ENCODE data around the gene VTI1B. TPM values are rescaled to one million over a fixed set of nuclear protein-coding genes. Genes with fewer than 3 reads are reported as not detected.
A peak's percentile ranks its signal among the peaks of the same experiment; 100 is the strongest.
"Not testable (repeated sequence)": the region's sequence is repeated elsewhere in the genome, so short reads cannot be mapped to it uniquely, and the experiment has no call there.

The VTI1B gene, protein sequence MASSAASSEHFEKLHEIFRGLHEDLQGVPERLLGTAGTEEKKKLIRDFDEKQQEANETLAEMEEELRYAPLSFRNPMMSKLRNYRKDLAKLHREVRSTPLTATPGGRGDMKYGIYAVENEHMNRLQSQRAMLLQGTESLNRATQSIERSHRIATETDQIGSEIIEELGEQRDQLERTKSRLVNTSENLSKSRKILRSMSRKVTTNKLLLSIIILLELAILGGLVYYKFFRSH
- total RNA-seq: 70.0 and 98.3 TPM in 2 replicates

DNA sequence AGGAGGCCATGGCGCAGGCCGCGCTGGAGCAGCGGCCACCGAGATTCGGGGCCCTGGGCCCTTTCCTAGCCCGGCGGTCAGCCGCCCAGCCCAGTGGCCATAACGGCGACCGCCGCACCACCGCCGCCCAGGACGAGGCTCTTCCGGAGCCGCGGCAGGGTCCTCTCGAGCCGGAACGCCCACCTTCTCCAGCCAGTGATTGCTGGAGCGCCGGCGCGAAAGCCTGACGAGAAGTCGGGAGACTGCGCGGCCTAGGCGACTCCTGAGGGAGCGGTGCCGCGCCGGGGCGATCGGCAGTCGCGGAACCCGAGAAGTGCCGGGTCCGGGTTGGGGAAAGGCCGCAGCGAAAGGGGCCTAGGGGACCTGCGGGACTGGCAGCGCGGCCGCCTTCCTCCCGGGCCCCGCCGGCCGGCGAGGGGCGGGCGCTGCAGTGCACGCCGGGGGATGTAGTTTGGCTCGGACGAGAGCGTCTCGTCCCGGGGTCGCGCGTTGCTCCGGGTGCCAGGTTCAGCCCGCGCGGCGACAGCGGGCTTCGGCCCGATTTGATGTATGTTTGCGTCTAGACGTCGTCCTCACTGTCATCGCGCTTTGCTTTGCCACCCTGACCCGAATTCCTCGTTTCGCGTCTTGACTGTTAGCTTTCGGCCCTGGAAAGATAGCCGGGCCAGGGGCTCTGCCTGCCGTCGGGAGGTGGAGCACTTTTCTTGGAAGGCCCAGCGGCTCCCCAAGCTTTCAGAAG lies at the start of gene VTI1B:
Gene VTI1B, minus strand, starts transcription at position 153 of the 739 bp plus-strand sequence. Its CDS starts 143 bp downstream, at position 10.
- peak; percentile 44 for DNase-seq (ENCODE audit: low read depth)

DNA sequence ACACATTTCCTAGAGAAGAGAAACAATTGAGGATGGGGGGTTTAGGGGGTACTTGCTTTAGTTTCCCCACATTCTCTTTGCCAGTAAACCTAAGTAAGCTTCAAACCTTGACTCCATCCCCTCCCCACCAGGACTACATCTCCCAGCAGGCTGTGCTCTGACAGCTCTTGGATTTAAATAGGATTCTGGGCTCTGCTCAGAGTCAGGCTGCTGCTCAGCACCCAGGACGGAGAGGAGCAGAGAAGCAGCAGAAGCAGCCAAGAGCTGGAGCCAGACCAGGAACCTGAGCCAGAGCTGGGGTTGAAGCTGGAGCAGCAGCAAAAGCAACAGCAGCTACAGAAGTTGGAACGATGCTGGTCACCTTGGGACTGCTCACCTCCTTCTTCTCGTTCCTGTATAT lies 47.9 kb upstream of the VTI1B start:
- DNase-seq (ENCODE audit: low read depth): no peak

DNA sequence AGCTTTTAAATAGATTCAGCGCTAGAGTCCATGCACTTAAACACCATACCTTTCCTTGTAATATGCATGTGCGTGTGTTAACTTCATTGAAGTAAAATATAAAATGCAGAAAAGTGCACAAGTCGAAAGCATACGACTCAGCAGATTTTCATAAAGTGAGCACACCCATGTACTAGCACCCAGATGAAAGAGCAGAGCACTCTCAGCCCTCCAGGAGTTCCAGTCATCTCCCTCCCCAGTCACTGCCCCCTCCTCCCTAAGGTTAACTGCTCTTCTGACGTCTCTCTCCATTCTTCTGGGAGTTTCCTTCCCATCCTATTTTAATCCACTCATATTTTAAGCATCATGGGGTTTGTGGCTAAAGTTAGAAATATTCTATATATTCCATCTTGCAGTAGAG lies 47.4 kb upstream of the VTI1B start:
- no peak for DNase-seq (ENCODE audit: low read depth)

DNA sequence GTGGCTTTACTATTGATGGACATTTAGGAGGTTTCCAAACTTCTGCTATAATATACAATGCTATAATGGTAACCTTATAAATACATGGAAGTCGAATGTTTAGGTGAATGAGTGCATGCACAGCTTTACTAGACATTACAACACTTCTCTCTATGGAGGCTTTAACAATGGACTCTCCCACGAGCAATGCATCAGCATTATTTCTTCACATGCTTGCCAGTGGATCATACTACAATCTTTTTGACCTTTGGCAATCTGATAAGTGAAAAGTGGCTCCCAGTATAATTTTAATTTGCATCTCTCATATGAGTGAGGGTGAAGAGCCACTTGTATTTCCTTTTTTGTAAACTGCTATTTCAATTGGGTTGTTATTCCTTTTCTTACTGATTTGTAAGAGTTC lies 45.4 kb upstream of the VTI1B start:
- DNase-seq (ENCODE audit: low read depth): no peak

DNA sequence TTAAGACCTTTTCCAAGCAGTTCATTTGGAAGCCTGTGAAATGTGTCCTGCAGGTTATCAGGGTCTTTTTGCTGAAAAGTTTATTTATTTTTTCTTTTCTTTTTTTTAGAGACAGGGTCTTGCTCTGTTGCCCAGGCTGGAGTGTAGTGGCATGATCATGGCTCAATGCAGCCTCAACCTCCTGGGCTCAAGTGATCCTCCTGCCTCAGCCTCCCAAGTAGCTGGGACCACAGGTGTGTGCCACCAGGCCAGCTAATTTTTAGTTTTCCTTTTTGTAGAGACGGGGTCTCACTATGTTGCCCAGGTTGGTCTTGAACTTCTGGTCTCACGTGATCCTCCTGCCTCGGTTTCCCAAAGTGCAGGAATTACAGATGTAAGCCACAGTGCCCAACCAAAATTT lies 45.0 kb upstream of the VTI1B start:
- not testable (repeated sequence) for DNase-seq (ENCODE audit: low read depth)

DNA sequence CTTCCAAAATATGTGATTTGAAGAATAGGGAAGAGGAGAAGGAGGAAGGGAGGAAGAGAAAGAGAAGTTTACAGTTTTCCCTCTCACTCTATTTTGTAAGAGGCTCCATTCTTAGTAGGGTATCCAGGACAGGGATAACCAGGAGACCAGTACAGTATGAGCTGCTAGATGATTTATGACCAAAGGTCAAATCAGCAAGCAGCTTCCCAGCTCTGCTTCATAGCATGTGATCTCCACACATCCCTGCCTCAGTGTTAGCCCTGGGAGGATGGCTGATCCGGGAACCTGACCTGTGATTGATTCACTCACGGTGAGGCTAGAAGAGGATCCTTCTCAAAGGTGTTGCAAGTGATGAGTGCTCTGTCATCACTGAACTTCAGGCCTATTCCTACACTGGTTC lies 43.8 kb upstream of the VTI1B start:
- no peak for DNase-seq (ENCODE audit: low read depth)

DNA sequence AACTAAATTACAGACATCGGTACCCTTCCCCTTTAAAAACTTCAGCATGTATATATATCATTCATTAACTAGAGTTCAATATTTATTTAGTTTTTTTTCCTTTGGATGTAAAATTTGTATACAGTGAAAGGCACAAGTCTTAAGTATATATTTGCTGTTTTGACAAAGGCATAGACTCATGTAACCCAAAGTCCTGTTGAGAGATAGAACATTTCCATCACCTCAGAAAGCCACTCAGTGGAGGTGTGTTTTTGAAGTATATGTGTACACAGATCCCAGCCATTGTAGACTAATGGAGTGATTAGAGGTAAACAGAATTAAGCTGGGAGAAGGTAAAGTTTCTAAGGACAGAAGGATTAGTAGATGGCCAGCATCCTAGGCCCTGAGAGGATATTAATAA lies 42.6 kb upstream of the VTI1B start:
- no peak for DNase-seq (ENCODE audit: low read depth)

DNA sequence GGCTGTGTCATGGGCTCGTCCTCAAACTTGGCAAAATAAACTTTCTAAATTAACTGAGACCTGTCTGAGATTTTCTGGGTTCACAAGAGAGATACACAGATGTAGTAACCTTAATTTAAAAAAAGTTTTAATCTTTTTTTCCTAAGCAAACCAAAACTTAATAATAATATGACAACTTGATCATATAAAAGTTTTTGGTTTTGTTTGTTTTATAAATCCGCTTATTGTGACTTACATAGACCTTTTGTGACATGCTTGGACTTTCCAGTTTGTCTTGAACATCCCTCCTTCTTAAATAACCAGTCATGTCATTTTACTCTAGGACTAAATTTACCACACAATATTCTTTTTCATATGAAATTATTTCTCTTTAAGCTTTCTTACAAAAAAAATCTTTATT lies 35.8 kb upstream of the VTI1B start:
- DNase-seq (ENCODE audit: low read depth): no peak

DNA sequence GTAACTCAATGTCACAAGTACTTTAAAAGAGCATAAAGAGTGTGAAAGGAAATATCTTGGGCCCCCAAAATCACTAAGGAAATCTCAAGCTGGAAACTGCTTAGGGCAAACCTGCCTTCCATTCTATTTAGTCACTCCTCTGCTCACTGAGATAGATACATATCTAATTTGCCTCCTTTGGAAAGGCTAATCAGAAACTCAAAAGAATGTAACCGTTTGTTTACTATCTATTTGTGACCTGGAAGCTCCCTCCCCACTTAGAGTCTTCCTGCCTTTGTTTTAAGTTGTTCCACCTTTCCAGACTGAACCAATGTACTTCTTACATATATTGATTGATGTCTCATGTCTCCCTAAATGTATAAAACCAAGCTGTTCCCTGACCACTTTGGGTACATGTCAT lies 35.4 kb upstream of the VTI1B start:
- not testable (repeated sequence) for DNase-seq (ENCODE audit: low read depth)

DNA sequence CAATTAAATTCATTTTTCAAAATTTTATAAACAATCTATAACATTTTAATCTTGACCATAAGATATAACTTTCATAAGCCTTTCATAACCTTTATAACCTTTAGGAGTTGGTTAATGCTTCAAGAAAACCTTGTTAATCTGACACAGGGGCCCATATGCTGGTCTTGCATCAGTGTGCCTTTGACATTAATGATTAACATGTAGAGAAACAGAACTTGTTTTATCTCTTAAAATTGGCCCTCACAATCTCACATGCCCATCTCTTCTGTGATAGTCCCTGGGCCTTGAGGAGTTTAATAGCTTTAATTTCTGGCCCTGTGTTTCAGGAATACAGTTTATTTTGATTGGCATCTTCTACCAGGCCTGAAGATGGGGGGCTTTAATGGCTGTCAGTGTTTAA lies 34.9 kb upstream of the VTI1B start:
- not testable (repeated sequence) for DNase-seq (ENCODE audit: low read depth)

DNA sequence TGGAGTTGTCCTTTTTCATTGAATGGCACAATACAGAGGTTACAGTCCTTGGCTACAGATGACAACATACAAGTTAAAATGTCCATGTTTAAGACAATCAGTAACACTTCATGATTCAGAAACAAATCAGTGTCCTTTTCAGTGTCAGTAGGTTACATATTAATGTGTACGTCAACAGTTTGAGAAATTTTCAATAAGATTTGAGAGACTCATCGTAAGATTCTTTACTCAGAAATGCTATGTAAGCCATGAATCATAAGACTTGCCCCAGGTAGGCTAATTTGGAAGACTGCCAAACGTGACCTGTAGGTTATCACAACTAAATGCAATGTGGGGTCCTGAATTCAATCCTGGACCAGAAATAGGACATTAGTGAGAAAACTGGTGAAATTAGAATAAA lies 30.8 kb upstream of the VTI1B start:
- peak; percentile 41 for DNase-seq (ENCODE audit: low read depth)

DNA sequence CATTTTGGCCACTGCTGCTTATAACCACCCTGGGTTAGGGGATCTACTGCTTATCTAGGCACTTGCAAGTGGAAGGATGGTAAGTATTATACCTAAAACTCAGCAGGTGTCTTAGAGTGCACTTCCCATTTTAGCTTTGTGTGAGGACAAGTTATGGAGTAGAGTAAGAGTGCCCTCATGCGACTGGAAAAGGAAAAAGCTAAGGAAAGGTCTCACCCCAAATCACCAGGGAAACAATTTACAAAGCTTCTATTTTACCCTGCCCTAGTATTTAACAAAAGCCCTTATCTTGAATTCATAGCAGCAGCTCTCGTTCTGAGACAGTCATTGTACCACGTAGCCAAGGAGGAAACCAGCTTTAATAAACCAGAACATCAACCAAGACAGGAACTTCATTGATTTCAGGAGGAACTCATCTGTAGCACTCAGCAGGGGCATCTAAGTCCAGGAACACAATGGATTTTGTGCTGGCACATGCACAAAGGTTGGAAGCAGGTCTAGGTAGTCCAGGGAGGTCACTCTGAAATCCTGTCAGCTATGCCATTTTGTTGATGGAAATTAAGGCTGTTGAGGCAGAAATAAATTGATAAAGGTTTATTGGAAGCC lies 30.2 kb upstream of the VTI1B start:
- DNase-seq (ENCODE audit: low read depth): peak; percentile 65

DNA sequence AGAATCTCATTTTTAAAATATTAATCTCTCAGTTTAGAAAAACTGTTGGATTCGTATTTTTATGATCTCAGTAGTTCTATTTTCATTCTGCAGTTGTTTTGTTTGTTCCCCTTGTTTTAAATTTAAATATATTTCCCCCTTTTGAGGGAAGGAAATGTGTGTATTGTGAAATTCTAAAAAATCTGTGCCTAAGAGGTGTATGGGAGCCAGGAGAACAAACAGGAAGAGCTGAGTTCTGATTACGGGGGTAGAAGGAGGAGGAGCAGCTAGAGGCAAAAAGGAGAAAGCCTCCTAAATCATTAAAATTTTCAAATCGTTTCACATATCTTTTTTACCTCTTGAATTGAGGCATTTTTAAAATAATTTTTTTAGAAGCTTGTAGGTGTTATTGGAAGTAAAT lies 29.6 kb upstream of the VTI1B start:
- no peak for DNase-seq (ENCODE audit: low read depth)

DNA sequence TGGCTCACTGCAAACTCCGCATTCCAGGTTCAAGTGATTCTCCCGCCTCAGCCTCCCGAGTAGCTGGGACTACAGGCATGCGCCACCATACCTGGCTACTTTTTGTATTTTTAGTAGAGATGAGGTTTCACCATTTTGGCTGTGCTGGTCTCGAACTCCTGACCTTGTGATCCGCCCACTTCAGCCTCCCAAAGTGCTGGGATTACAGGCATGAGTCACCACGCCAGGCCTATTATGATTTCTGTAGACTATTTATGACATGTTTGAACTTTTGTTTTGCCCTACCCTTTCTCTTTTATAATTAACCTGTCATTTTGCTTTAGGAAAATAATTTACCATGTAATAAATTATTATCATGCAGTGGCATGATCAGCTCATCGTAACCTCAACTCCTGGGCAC lies 27.1 kb upstream of the VTI1B start, which contains the start of gene RDH12:
Gene RDH12, plus strand, starts transcription at position 395 of the 400 bp plus-strand sequence. CDS start 20,757 bp downstream, outside the sequence.
- not testable (repeated sequence) for DNase-seq (ENCODE audit: low read depth)

DNA sequence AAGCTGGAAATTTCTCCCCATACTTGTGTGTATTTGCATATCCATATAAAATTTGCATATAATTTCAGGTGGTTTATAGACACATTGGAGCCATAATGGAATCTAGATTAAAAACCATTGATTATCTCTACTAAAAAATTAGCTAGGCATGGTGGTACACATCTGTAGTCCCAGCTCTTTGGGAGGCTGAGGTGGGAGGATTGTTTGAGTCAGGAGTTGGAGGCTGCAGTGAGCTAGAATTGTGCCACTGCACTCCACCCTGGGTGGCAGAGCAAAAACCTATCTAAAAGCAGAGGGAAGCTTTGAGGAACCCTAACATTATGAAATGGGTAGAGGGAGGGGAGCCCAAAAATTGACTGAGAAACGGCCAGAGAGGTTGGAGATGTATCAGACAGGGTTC lies 23.7 kb upstream of the VTI1B start:
- no peak for DNase-seq (ENCODE audit: low read depth)

DNA sequence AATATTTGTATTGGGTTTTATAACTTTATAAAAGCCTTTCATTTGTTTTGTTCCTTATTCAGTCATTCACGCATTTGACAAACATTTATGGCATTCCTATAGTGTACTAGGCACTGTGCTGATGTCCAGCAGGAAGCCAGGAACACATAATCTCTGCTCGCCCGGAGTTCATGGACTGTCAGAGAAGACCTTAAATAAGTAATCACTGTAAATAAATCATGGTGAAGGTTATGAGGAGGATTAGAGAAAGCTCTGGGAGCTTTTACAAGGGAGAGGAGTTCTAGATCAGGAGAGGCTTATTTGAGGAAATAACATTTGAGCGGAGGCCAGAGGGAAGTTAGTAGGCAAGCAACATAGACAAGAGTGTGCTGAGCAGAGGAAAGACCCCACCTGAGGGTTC lies 22.6 kb upstream of the VTI1B start:
- DNase-seq (ENCODE audit: low read depth): no peak

DNA sequence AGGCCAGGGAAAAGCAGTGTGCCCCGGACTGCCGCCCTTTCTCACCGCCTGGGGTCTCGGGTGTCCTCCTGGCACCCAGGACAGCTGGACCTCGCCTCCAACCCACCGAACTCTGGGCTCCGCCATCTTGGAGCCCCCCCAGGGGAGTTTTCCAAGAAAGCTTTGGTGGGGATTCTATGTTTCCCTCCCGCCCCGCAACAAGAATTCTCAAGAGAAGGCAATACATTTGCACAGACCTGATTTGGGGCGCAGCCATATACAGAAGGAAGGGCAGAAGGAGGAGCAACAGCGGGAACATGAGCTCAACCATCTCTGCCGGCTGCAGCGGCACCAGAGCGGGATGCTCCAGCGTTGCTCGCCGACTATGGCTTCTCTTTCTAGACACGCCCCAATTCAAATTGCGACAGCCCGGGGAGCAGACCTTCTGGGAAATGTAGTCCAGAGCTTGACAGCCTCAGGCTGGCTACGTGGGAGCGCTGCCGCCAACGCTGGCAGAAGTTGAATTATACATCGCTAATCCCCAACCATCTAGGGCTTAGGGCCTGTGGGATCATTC lies 21.0 kb upstream of the VTI1B start, which contains the start of gene RDH11:
Gene RDH11, minus strand, starts transcription at position 371 of the 556 bp plus-strand sequence. Its CDS starts 61 bp downstream, at position 310.
- peak; percentile 88 for DNase-seq (ENCODE audit: low read depth)

DNA sequence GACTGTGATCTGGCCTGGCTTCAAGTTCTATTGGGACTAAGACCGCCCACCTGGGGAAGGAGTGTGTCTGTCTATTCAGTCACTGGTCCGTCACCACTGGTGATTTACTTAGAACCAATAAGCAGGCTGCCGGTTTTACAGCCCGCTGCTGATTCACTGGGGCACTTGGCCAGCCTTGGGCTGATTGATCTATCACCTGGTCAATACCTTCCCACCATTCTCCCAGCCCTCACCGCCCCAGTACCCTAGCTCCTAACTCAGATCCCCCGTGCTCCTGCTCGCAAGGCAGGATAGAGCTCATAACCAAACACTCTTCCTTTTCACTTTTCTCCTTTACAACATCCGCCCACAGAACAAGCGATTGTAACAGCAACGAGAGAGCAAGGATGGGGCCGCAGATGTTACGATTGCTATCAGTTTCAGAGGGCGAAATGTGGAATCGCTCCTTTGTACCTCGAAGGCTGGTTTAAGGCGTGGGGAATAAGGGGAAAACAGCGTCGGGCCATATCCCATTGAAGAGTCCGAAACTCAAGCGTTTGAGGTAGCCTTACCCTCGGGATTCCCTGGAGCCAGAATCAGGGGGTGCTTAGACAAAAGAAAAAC lies 20.5 kb upstream of the VTI1B start:
- peak; percentile 97 for DNase-seq (ENCODE audit: low read depth)

DNA sequence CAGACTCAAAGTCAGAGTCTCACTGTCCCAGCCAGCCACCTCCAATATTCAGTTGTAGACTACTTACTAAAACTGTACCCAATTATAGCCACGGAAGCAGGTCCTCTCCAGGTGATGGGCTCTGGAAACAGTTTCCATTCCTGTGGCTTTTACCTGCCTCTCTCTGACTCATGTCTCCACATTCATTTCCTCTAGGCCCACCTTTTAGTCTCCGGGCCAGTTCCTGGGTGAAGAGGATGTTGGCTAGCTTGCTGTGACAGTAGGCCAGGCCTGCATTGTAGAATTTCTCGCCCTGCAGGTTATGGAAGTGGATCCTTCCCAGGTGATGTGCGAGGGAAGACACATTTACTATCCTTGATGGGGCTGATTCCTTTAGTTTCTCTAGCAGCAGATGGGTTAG lies 15.6 kb upstream of the VTI1B start:
- DNase-seq (ENCODE audit: low read depth): no peak

DNA sequence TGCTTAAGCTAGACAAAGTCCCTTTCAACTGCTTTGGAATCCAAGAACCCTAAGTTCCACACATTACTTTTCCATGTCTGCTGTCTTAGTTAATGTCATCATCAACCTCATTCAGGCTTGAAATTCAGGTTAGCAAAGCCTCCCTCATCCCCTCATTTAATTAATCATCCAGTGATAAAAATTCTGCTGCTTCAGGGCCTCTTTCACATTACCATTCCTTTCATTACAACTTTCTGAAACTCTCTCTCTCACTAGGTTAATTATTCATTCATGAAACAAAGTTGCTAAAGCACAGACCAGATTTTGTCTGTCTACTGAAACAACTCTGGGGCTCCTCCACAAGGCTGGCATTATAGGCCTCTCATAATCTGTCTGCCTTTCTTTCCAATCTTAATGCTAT lies 9.4 kb upstream of the VTI1B start:
- DNase-seq (ENCODE audit: low read depth): peak; percentile 93

DNA sequence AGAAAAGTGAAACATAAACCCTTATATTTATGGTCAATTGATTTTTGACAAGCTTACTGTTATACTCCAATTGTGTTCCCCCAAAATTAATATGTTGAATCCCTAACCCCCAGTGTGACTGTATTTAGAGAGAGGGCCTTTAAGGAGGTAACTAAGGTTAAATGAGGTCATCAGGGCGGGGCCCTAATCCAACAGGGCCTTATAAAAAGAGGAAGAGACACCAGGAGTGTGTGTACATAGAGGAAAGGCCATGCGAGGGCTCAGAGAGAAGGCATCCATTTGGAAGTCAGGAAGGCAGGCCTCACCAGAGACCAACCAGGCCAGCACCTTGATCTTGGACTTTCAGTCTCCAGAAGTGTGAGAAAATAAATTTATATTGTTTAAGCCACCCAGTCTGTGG lies 6.5 kb upstream of the VTI1B start:
- DNase-seq (ENCODE audit: low read depth): no peak

DNA sequence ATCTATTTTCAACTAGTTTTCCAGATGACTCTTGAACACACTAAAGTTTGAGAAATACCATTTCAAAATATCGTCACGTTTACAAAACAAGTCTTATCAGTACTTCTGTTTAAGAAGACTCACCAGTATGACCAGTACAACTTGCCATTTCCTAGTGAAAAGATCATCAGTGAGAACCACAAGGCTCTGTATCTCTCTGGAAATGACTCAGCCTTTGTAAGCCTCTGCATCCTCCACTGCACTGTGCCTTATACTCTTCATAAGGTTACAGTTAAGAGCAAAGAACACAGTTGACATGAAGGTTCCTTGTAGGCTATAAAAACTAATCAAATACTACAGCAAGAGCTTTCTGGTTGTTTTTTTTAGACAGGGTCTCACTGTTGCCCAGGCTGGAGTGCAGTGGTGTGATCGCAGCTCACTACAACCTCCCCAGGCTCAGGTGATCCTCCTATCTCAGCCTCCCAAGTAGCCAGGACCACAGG lies 5.7 kb upstream of the VTI1B start:
- DNase-seq (ENCODE audit: low read depth): peak; percentile 77

Data from renal cortical epithelial cell (primary cell).